Cardiac fibroblast (primary cell): Measurements from ENCODE around the gene ANXA11.

Source experiments
- DNase-seq, 2 donors: peaks; one replicate each; pipeline versions ENCODE4 v3.0.0 to v3.0.0-alpha.2; 2010; ENCODE audit warnings: low read depth in 2 of 2
- H3K4me3 ChIP-seq, 2 donors: replicated peaks in 1 of 2; 1 replicate in 1 of 2; 2 replicates in 1 of 2; pipeline ENCODE4 v1.5.1; 2011; ENCODE audit warnings: low read depth in 2 of 2, low read length in 2 of 2, mild to moderate bottlenecking in 2 of 2, moderate library complexity in 1 of 2
- CTCF ChIP-seq: IDR thresholded peaks from one replicate; pipeline ENCODE4 v1.5.1; 2011; ENCODE audit warnings: low read depth, mild to moderate bottlenecking, low read length, inconsistent platforms

ANXA11 gene

GRCh38 chr10:80176526-80176925, 28.8 kb downstream of the ANXA11 start:
- no peak for DNase-seq
- no peak overlapping the region for H3K4me3 ChIP-seq
- TF ChIP-seq CTCF = no peak

GRCh38 chr10:80174641-80175395, 30.5 kb downstream of the ANXA11 start:
- TF ChIP-seq CTCF = no peak

GRCh38 chr10:80173466-80173865, 31.9 kb downstream of the ANXA11 start:
- no peak for DNase-seq
- no peak overlapping the region for H3K4me3 ChIP-seq
- no peak for TF ChIP-seq CTCF

More at GRCh38 chr10:80174641-80175395, 30.5 kb downstream of the ANXA11 start:
- no peak for DNase-seq
- H3K4me3 ChIP-seq = no peak overlapping the region

GRCh38 chr10:80172896-80173295, 32.4 kb downstream of the ANXA11 start:
- no peak for DNase-seq
- no peak overlapping the region for H3K4me3 ChIP-seq
- TF ChIP-seq CTCF = no peak

GRCh38 chr10:80171248-80171660, 34.1 kb downstream of the ANXA11 start:
- DNase-seq = no peak
- TF ChIP-seq CTCF = no peak
- no peak overlapping the region for H3K4me3 ChIP-seq

- TF ChIP-seq CTCF = no peak
- H3K4me3 ChIP-seq = no peak overlapping the region
- no peak for DNase-seq
These were observed 34.7 kb downstream of the ANXA11 start for GRCh38 chr10:80170641-80171040.

GRCh38 chr10:80170026-80170425, 35.3 kb downstream of the ANXA11 start:
- H3K4me3 ChIP-seq = no peak overlapping the region
- TF ChIP-seq CTCF = no peak
- no peak for DNase-seq
